RWPE2 (cell line): ENCODE measurements around the gene DDX41.
A peak's percentile ranks its signal among the peaks of the same experiment; 100 is the strongest.

ENCODE experiments used
- ATAC-seq: fragments of 200-7000 bp; cut with Tn5 transposase; 3 replicates; pipeline ENCODE4 v1.9.1; 2021; ENCODE audit warnings: low read depth
- DNase-seq: peaks from one replicate; pipeline ENCODE4 v3.0.0-alpha.2; 2020; ENCODE audit warnings: low spot score
- H3K27ac ChIP-seq: fragments of 450-650 bp; 2 replicates; pipeline ENCODE4 v1.5.1; 2017; ENCODE audit warnings: mild to moderate bottlenecking; ENCODE audit not compliant: poor library complexity, severe bottlenecking
- H3K27me3 ChIP-seq: fragments of 250-450 bp; sonication (Bioruptor Pico); 2 replicates; pipeline ENCODE4 v1.5.1; 2021; ENCODE audit warnings: mild to moderate bottlenecking, moderate library complexity; ENCODE audit not compliant: insufficient read depth, poor library complexity, severe bottlenecking
- H3K36me3 ChIP-seq: fragments of 250-450 bp; sonication (Bioruptor Pico); 2 replicates; pipeline ENCODE4 v1.5.1; 2020; ENCODE audit warnings: low read depth, mild to moderate bottlenecking, moderate library complexity
- H3K4me1 ChIP-seq: fragments of 250-450 bp; sonication (Bioruptor Pico); 2 replicates; pipeline ENCODE4 v1.5.1; 2021; ENCODE audit warnings: mild to moderate bottlenecking, moderate library complexity; ENCODE audit not compliant: insufficient read depth, poor library complexity, severe bottlenecking
- H3K4me3 ChIP-seq: fragments of 250-450 bp; sonication (Bioruptor Pico); 2 replicates; pipeline ENCODE4 v1.5.1; 2021; ENCODE audit warnings: mild to moderate bottlenecking, moderate library complexity; ENCODE audit not compliant: severe bottlenecking
- H3K9me3 ChIP-seq: fragments of 250-450 bp; sonication (Bioruptor Pico); 2 replicates; pipeline ENCODE4 v1.5.1; 2021; ENCODE audit warnings: mild to moderate bottlenecking, moderate library complexity; ENCODE audit not compliant: severe bottlenecking
- TF ChIP-seq, protein P1 (sequence below): fragments of 450-650 bp; IDR thresholded peaks from one replicate; pipeline ENCODE4 v1.5.1; 2017; ENCODE audit warnings: mild to moderate bottlenecking, moderate library complexity; ENCODE audit not compliant: poor library complexity, severe bottlenecking

Gene DDX41

DNA sequence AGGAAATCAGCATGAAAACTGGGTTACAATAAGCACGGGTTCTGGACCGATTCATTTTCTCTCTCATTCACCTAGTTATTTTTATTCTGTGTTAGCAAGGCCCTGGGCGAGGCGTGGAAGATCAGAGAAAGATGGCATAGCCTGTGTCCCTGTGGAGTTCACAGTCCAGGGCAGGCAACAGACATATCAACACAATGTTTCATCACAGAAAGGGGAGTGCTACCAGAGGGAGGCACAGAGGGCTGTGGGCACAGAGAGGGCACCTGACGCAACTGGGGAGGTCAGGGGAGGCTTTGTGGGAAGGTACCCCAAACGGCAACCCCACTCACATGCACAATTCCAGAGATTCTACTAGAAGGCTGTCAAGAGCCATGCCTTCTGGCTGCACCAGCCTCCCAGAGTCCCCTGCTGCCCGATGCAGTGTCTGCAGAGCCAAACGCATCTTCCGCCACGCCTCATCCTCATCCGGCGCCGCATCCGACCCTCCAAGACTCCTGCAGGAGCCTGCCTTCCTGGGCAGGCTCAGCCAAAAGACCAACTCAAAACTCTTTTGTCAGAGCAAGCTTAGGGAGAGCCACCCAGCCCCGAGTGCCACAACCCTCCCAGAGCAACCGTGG lies 36.2 kb upstream of the DDX41 start:
- no peaks in the 10 kb centered on the region for H3K9me3 ChIP-seq
- H3K27ac ChIP-seq, result peak overlapping the region; percentile 61
- DNase-seq, result no peak
- H3K4me1 ChIP-seq, result peaks cover 9% of the 10 kb centered on the region
- no peaks in the 10 kb centered on the region for H3K27me3 ChIP-seq
- peak overlapping the region; percentile 75 for H3K4me3 ChIP-seq
- peak; percentile 37 for ATAC-seq
- TF ChIP-seq, protein P1, sequence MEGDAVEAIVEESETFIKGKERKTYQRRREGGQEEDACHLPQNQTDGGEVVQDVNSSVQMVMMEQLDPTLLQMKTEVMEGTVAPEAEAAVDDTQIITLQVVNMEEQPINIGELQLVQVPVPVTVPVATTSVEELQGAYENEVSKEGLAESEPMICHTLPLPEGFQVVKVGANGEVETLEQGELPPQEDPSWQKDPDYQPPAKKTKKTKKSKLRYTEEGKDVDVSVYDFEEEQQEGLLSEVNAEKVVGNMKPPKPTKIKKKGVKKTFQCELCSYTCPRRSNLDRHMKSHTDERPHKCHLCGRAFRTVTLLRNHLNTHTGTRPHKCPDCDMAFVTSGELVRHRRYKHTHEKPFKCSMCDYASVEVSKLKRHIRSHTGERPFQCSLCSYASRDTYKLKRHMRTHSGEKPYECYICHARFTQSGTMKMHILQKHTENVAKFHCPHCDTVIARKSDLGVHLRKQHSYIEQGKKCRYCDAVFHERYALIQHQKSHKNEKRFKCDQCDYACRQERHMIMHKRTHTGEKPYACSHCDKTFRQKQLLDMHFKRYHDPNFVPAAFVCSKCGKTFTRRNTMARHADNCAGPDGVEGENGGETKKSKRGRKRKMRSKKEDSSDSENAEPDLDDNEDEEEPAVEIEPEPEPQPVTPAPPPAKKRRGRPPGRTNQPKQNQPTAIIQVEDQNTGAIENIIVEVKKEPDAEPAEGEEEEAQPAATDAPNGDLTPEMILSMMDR, result no peak
- peaks cover 20% of the 10 kb centered on the region for H3K36me3 ChIP-seq

DNA sequence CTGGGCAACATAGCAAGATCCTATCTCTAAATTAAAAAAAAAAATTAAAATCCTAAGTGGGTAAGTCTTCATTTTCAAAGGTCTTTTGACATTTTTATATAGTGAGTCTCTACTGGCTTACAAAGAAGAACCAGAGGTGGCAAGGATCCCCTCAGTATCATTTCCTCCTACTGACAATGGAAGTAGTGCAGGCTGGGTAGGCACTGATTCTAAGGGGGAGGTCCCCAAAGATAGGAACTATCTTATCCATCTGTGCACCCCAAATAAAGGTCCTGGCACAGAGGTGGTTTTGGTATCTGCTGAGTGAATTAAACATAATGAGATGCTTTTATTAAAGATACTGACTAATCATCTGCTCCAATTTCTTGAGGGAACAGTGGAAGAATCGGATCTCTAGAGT lies 33.4 kb upstream of the DDX41 start:
- no peak overlapping the region for H3K4me3 ChIP-seq
- H3K27ac ChIP-seq, result no peak overlapping the region
- no peak for DNase-seq
- TF ChIP-seq, protein P1, result no peak
- peaks cover 24% of the 10 kb centered on the region for H3K4me1 ChIP-seq
- H3K9me3 ChIP-seq, result no peaks in the 10 kb centered on the region
- H3K27me3 ChIP-seq, result no peaks in the 10 kb centered on the region
- ATAC-seq, result no peak
- H3K36me3 ChIP-seq, result peaks cover 21% of the 10 kb centered on the region

DNA sequence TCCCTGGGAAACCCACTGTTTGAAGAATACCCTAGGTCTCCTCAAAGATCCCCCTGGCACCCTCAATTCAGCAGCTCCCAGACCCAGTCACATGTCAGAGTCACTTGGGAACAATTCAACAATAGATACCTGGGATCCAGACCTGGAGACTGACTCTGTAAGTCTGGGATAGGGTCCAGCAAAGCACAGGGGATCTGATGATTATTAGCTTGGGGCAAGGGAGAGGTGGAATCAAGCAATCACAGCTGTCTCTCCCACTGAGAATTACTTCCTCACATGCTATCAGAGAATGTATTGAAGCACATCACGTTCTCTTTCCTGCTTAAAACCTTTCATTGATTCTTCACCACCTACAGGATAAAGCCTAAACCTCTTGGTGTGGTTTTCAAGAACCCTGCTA lies 31.7 kb upstream of the DDX41 start:
- TF ChIP-seq, protein P1, result no peak
- H3K9me3 ChIP-seq, result no peaks in the 10 kb centered on the region
- ATAC-seq, result no peak
- peaks cover 26% of the 10 kb centered on the region for H3K4me1 ChIP-seq
- DNase-seq, result no peak
- no peaks in the 10 kb centered on the region for H3K27me3 ChIP-seq
- peaks cover 37% of the 10 kb centered on the region for H3K36me3 ChIP-seq
- no peak overlapping the region for H3K27ac ChIP-seq
- no peak overlapping the region for H3K4me3 ChIP-seq

DNA sequence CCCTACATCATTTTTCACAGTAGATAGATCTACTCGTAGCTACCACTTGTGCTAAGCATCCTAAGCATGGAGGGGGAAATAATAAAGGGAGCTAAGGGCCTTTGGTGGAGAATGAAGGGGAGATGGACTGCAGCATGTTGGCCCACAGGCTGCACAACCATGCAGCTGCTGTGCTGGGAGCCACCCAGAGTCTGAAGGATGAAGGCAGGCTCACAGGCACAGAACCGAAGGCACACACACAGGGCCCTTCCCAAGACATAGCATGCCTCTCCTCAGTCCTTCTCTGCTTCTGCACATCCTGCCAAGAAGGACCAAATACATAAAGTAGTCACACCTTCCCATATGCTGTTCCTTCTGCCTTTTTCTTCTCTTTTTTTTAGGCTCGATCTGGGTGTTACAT lies 31.0 kb upstream of the DDX41 start:
- Histone ChIP-seq H3K4me3 (no peak overlapping the region), H3K36me3 (peaks cover 38% of the 10 kb centered on the region), H3K27me3 (no peaks in the 10 kb centered on the region), H3K9me3 (no peaks in the 10 kb centered on the region), H3K4me1 (peaks cover 26% of the 10 kb centered on the region), H3K27ac (peak overlapping the region; percentile 66)
- no peak for DNase-seq
- no peak for ATAC-seq
- TF ChIP-seq, protein P1, result no peak

DNA sequence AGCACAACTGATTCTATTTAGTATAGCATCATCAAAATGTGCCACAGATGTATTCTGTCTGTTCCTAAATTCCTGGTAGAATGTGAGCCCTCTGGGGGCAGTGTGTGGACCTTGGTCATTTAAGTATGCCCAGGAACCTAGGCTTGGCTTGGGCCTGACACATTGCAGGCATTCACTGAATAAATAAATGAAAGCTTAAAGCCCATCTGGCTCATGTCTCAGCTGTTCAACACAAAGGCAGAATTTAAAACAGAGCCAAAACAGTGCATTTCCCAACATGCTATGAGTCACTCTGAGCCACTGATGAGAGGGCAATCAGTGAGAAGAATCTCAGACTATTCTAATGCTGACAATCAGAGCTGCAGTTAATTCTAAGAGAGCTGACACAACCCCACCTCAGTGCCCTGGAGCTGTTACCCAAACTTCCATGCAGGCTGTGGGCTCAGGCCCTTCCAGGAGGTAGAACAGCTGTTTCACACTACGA lies 29.5 kb upstream of the DDX41 start:
- no peaks in the 10 kb centered on the region for H3K27me3 ChIP-seq
- ATAC-seq, result peak; percentile 98
- peak overlapping the region; percentile 66 for H3K27ac ChIP-seq
- no peak overlapping the region for H3K4me3 ChIP-seq
- TF ChIP-seq, protein P1, result peak; percentile 47
- peak; percentile 90 for DNase-seq
- H3K36me3 ChIP-seq, result peaks cover 35% of the 10 kb centered on the region
- peaks cover 26% of the 10 kb centered on the region for H3K4me1 ChIP-seq
- no peaks in the 10 kb centered on the region for H3K9me3 ChIP-seq
